SH-SY5Y (cell line): Measurements from ENCODE around the gene PAIP2B.

ENCODE experiments used
- GATA2 ChIP-seq: IDR thresholded peaks from 2 replicates; pipeline ENCODE4 v1.6.1; 2011; ENCODE audit warnings: mild to moderate bottlenecking, low read depth, low read length
- GATA3 ChIP-seq: IDR thresholded peaks from 2 replicates; pipeline ENCODE4 v1.6.1; 2011; ENCODE audit warnings: low read depth, mild to moderate bottlenecking, low read length, moderate library complexity

GRCh38 chr2:71244302-71244660 lies 17.4 kb upstream of the PAIP2B start:
- TF ChIP-seq GATA2 (no peak), GATA3 (no peak)
